Central memory CD4-positive, alpha-beta T cell (primary cell): ENCODE results near the gene PTPRM.

Experiments used
- DNase-seq: peaks from one replicate; pipeline ENCODE4 v3.0.0; 2022

The PTPRM gene

DNA sequence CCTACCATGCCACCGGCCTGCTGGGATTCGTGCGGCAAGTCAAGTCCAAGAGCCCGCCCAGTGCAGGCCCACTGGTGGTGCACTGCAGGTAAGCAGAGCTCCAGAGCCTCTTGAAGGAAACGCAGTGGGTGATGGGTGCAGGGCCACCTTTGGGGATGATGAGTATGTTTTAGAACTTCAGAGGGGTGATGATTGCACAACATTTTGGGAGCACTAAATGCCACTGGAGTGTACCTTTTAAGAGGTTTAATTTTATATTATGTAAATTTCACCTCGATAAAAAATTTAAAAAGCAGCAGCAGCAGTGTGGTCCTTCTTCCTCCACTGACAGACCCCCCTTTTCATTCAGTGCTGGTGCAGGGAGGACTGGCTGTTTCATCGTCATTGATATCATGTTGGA, 809.0 kb downstream of the PTPRM start:
- no peak for DNase-seq

DNA sequence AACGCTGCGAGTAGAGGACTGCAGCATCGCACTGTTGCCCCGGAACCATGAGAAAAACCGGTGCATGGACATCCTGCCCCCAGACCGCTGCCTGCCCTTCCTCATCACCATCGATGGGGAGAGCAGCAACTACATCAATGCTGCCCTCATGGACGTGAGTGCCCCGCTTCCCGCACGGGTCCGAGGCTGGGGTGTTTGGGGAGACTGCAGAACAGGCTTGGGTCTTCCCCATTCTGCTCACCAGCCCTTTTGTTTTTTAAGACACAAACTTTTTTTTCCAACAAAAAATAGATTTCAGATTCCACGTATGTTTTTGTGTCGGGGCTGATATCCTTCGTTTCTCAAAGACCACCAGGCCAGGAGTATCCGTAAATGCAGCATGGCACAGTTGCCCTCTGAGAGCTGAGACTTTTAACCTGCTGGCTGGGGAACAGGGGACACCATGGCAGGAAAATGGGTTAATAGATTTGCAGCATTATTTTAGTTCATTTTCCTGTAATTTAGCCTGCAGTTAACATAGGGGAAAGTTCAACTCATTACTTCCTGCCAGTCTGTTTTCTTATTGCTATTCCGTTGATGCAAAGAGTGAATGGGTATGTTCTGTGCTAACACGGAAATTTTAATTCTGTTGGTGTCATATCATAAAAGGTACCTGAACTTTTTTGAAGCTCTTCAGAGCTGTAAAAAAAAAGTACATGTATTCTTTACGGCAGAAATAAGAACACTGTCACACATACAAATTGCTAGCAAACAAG, 812.2 kb downstream of the PTPRM start:
- DNase-seq = no peak

DNA sequence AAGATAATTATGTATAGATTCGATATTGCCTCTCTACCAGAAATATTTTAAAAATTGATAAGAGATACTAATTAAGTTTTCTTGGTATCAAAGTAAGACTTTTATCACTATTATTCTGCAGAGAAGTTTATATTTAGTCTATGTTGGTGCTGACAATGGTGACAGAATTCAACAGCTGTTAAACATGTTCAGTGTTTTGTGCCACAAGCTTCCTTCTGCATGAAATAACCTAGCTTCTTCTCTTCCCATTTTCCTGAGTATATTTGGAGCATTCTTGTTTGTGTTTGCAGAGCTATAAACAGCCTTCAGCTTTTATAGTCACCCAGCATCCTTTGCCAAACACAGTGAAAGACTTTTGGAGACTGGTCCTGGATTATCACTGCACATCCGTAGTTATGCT, 812.9 kb downstream of the PTPRM start:
- no peak for DNase-seq

- no peak for DNase-seq
Measured at GRCh38 chr18:8380926-8381325, 813.8 kb downstream of the PTPRM start.

GRCh38 chr18:8381821-8382459, 814.8 kb downstream of the PTPRM start:
- DNase-seq = no peak

- DNase-seq = no peak
Measured at GRCh38 chr18:8385400-8385799, 818.3 kb downstream of the PTPRM start.

DNA sequence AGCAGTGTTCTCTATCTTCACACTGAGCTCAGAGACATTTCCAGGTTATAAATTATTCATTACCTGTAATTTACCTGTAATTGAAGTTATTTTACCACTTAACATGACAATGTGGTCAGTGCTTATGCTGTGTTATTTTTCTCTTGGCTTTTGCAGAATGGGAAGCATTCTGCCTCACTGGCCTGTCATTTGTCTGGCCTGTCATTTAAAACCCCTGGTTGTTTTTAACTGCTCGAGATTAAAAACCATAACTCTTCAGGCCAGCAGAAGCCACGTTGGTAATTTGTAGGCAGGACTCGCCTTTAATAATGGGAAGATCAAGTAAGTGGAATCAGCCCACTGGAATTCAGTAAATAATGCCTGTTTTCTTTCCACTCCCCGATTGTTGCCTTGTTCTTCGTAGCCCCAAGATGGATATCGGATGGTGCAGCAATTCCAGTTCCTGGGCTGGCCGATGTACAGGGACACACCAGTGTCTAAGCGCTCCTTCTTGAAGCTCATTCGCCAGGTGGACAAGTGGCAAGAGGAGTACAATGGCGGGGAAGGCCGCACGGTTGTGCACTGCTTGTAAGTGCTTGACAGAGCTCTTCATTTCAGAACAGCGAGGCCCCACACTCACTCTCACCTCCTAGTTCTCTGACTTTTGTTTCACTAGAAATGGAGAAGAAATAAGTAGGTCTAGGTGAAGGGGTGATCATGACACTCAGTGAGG, 819.7 kb downstream of the PTPRM start:
- DNase-seq = no peak

- no peak for DNase-seq
Measured at GRCh38 chr18:8389391-8390340, 822.5 kb downstream of the PTPRM start.

GRCh38 chr18:8391068-8391467, 824.0 kb downstream of the PTPRM start:
- no peak for DNase-seq

- no peak for DNase-seq
Measured at GRCh38 chr18:8396254-8396653, 829.1 kb downstream of the PTPRM start.

DNA sequence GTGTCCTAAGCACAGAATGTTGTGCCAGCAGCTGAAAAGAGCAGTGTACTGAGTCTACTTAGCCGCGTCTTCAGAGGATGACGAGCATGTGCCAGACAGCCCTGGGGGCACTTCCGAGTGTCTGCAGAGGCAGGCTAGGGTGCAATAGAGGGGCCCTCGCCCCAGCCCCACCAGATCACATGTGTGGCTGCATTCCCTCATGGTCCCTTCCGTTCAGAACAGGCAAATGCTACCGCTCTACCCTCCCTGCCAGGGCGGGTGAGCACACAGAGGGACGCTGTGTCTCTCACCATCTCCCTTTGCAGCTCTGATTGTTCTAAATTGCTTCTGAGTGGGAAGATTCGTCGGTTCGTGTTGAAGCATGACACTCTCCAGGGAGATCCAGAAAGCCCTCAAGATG, 829.9 kb downstream of the PTPRM start:
- no peak for DNase-seq

- no peak for DNase-seq
Measured at GRCh38 chr18:8399138-8399537, 832.0 kb downstream of the PTPRM start.

DNA sequence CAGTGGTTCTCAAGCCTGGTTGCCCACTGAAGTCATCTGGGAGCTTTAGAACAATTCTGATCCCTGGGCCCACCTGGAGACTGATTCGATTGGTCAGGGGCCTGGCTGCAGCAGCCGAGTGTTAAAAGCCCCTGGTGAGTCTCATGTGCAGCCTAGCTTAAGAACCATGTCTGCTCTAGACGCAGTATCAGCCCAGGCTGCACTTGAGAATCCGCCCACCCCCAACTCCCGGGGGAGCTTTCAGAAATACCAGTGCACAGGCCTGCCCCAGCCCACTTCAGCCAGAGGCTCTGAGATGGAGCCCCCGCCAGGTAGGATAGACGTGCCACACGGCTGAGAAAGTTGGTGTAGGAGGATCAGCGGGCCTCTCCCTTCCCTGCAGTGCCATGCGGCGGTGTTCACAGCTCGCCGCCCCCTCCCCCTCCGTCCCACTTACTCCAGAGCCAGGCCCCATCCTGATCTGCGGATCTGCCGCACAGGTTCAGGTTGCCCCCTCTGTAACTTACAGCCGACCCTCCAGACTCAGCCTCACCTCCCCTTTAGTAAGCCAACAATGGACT, 833.2 kb downstream of the PTPRM start:
- no peak for DNase-seq

- DNase-seq = no peak
Measured at GRCh38 chr18:8400825-8401224, 833.7 kb downstream of the PTPRM start.

GRCh38 chr18:8401606-8402005, 834.5 kb downstream of the PTPRM start:
- no peak for DNase-seq

GRCh38 chr18:8402237-8402636, 835.1 kb downstream of the PTPRM start:
- no peak for DNase-seq

DNA sequence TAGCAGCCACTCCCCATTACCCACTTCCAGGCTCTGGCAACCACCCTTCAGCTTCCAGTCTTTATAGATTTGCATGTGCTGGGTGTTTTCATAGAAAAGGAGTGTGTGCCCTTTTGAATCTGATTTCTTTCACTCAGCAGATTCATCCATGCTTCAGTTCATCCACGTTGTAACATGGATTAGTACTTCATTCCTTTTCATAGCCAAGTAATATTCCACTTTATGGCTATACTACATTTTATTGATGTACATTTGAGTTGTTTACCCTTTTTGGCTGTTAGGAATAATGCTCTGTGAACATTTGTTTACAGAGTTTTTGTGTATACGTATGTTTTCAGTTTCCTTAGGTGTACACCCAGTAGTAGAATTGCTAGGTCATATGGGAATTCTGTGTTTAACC, 836.6 kb downstream of the PTPRM start:
- no peak for DNase-seq

DNA sequence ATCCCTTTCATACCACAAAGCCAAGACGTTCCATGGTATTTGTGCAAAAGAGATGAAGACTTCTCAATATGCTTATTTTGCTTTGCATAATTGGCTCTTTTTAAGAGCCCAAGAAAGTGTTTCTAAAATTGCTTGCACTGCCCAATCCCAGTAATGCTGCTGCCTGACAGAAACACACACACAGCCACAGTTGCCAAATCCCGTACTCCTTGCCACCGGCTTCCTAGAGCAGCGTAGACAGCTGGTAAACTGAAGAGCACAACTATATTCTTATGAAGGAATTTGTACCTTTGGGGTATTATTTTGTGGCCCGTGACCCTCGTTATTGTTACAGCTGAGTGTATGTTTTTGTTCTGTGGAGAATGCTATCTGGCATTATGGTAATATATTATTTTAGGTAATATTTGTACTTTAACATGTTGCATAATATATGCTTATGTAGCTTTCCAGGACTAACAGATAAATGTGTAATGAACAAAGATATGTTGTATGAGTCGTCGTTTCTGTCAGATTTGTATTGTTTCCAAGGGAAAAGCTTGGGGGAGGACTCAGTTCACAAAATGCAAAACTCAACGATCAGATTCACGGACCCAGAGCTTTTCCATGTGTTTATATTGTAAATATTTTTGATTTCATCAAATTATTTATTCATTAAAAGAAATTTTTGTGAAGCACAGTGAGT, 839.2 kb downstream of the PTPRM start:
- DNase-seq = no peak

DNA sequence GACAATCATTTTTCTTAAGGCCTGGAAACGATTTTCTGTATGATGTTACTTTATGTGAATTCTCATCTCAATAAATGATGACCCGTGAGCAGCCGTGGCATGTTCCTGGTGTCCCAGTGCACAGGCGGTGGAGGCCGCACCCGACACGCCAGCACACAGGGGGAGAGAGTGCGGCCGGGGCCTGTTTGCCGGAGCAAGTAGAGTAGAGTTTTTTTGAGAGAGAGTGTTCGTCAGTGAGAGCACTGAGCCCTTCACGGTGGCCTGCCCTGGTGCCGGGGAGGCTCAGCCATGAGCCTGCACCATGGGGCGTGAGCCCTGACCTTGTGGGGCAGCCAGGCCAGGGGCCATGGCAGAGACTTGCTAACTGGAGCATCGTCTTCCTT, 839.7 kb downstream of the PTPRM start:
- no peak for DNase-seq

- no peak for DNase-seq
Measured at GRCh38 chr18:8409151-8409550, 842.0 kb downstream of the PTPRM start.

DNA sequence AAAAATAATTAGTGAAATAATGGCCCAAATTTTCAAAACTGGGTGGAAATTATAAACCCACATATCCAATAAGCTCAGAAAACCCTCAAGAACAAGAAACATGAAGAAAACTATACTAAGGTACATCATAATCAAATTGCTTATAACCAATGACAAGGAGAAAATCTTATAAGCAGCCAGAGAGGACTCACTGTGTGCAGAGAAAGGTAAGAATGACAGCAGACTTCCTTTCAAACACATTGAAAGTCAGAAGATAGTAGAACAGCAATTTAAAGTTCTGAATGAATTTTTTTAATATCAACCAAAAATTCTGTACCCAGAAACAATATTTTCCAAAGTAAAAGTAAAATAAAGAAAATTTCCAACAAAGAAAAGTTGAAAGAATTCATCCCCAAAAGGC, 844.4 kb downstream of the PTPRM start:
- DNase-seq = no peak

GRCh38 chr18:8412117-8412516, 845.0 kb downstream of the PTPRM start:
- DNase-seq = no peak
